ENCODE data around the gene TMTC4.

Gene TMTC4

GRCh38 chr13:100559886-100560285 lies 114.7 kb downstream of the TMTC4 start:
- in situ Hi-C loops (cut with HindIII; ENCODE audit: low sequenced_read_pairs) = loop anchor here (5.0 kb wide), 1 partner anchor 557 kb away; no protein-coding TSS in a partner anchor
- H3K4me3 ChIP-seq (ENCODE audit: low read depth, low read length) = no peak overlapping the region
- DNase-seq (ENCODE audit: low read depth) = no peak
- no peak for TF ChIP-seq CTCF (IDR thresholded peaks at IDR 0.05; ENCODE audit: low read depth, low read length, missing control alignments)
